ENCODE measurements around the gene TPRN. TPM values are rescaled to one million over a fixed set of nuclear protein-coding genes. Genes with fewer than 3 reads are reported as not detected.
A peak's percentile ranks its signal among the peaks of the same experiment; 100 is the strongest.

Gene TPRN
- total RNA-seq, 1 experiment from 2014 or later: 14.8 TPM

GRCh38 chr9:137194388-137194787 is 6.2 kb downstream of the TPRN start:
- no peak for DNase-seq
- H3K4me1 ChIP-seq: peaks cover 24% of the 10 kb centered on the region
- peaks cover 5% of the 10 kb centered on the region; the same call in 1 of the 2 replicates for H3K36me3 ChIP-seq

GRCh38 chr9:137193771-137194170 is 6.8 kb downstream of the TPRN start:
- peaks cover 5% of the 10 kb centered on the region; the same call in 1 of the 2 replicates for H3K36me3 ChIP-seq
- H3K4me3 ChIP-seq: no peak overlapping the region
- H3K4me1 ChIP-seq: peaks cover 21% of the 10 kb centered on the region
- no peak overlapping the region for H3K27ac ChIP-seq
- no peaks in the 10 kb centered on the region for H3K27me3 ChIP-seq
- H3K9me3 ChIP-seq (replicated peaks): no peaks in the 10 kb centered on the region
- DNase-seq: no peak

More at GRCh38 chr9:137194388-137194787, 6.2 kb downstream of the TPRN start:
- Histone ChIP-seq H3K4me3 (no peak overlapping the region), H3K9me3 (replicated peaks) (no peaks in the 10 kb centered on the region), H3K27me3 (no peaks in the 10 kb centered on the region), H3K27ac (no peak overlapping the region)

GRCh38 chr9:137192859-137193258 is 7.7 kb downstream of the TPRN start:
- Histone ChIP-seq H3K36me3 (peaks cover 5% of the 10 kb centered on the region; the same call in 1 of the 2 replicates), H3K4me1 (peaks cover 15% of the 10 kb centered on the region; the same call in 1 of the 2 replicates), H3K4me3 (no peak overlapping the region), H3K27me3 (no peaks in the 10 kb centered on the region), H3K27ac (no peak overlapping the region), H3K9me3 (replicated peaks) (no peaks in the 10 kb centered on the region)
- no peak for DNase-seq

- Histone ChIP-seq H3K36me3 (peaks cover 5% of the 10 kb centered on the region; the same call in 1 of the 2 replicates), H3K4me3 (no peak overlapping the region), H3K4me1 (peaks cover 17% of the 10 kb centered on the region; the same call in 1 of the 2 replicates), H3K27ac (no peak overlapping the region), H3K9me3 (replicated peaks) (no peaks in the 10 kb centered on the region), H3K27me3 (no peaks in the 10 kb centered on the region)
- DNase-seq: no peak
Observed at GRCh38 chr9:137192448-137192780, 8.1 kb downstream of the TPRN start.

GRCh38 chr9:137191691-137192447 is 8.7 kb downstream of the TPRN start:
- Histone ChIP-seq H3K4me3 (no peak overlapping the region), H3K9me3 (replicated peaks) (no peaks in the 10 kb centered on the region), H3K27ac (no peak overlapping the region), H3K4me1 (peaks cover 22% of the 10 kb centered on the region; the same call in 1 of the 2 replicates), H3K27me3 (no peaks in the 10 kb centered on the region), H3K36me3 (peaks cover 5% of the 10 kb centered on the region; the same call in 1 of the 2 replicates)
- no peak for DNase-seq

GRCh38 chr9:137191245-137191644 is 9.3 kb downstream of the TPRN start:
- H3K4me1 ChIP-seq: peaks cover 28% of the 10 kb centered on the region; the same call in 1 of the 2 replicates

GRCh38 chr9:137190315-137190856 is 10.2 kb downstream of the TPRN start:
- Histone ChIP-seq H3K9me3 (replicated peaks) (no peaks in the 10 kb centered on the region), H3K27me3 (no peaks in the 10 kb centered on the region), H3K27ac (no peak overlapping the region), H3K4me3 (no peak overlapping the region), H3K36me3 (peaks cover 5% of the 10 kb centered on the region; the same call in 1 of the 2 replicates), H3K4me1 (peaks cover 28% of the 10 kb centered on the region; the same call in 1 of the 2 replicates)
- peak in 1 of 2 experiments; percentile 54 for DNase-seq

More at GRCh38 chr9:137191245-137191644, 9.3 kb downstream of the TPRN start:
- Histone ChIP-seq H3K27ac (no peak overlapping the region), H3K9me3 (replicated peaks) (no peaks in the 10 kb centered on the region), H3K27me3 (no peaks in the 10 kb centered on the region), H3K4me3 (no peak overlapping the region), H3K36me3 (peaks cover 5% of the 10 kb centered on the region; the same call in 1 of the 2 replicates)
- DNase-seq: no peak

GRCh38 chr9:137189297-137190295 is 10.9 kb downstream of the TPRN start:
- no peaks in the 10 kb centered on the region for H3K9me3 ChIP-seq (replicated peaks)
- H3K27me3 ChIP-seq: no peaks in the 10 kb centered on the region
- peak overlapping the region; percentile 50; the same call in 1 of the 2 replicates for H3K27ac ChIP-seq
- no peak for DNase-seq
- peak overlapping the region; percentile 94 for H3K4me3 ChIP-seq
- peaks cover 5% of the 10 kb centered on the region; the same call in 1 of the 2 replicates for H3K36me3 ChIP-seq
- peaks cover 23% of the 10 kb centered on the region; the same call in 1 of the 2 replicates for H3K4me1 ChIP-seq

- peak; percentile 92 to 95 for DNase-seq
- Histone ChIP-seq H3K9me3 (replicated peaks) (no peaks in the 10 kb centered on the region), H3K36me3 (peaks cover 5% of the 10 kb centered on the region; the same call in 1 of the 2 replicates), H3K4me1 (peaks cover 20% of the 10 kb centered on the region; the same call in 1 of the 2 replicates), H3K27me3 (no peaks in the 10 kb centered on the region), H3K4me3 (peak within 1 kb of the TSS; percentile 94), H3K27ac (peak within 1 kb of the TSS; percentile 50)
Observed at GRCh38 chr9:137188490-137189296, 11.8 kb downstream of the TPRN start, which contains the start of the genes ANAPC2 and SSNA1. Gene ANAPC2 (minus strand): TSS chr9:137188560. CDS start chr9:137188532, 28 bp downstream. Gene SSNA1 (plus strand): TSS chr9:137188676. CDS start chr9:137188727, 51 bp downstream.

- peak overlapping the region; percentile 50 for H3K27ac ChIP-seq
- H3K4me1 ChIP-seq: peaks cover 20% of the 10 kb centered on the region; the same call in 1 of the 2 replicates
- DNase-seq: no peak
- peak overlapping the region; percentile 94 for H3K4me3 ChIP-seq
- H3K9me3 ChIP-seq (replicated peaks): no peaks in the 10 kb centered on the region
- H3K27me3 ChIP-seq: no peaks in the 10 kb centered on the region
- peaks cover 10% of the 10 kb centered on the region; the same call in 1 of the 2 replicates for H3K36me3 ChIP-seq
Observed at GRCh38 chr9:137188086-137188489, 12.5 kb downstream of the TPRN start.

GRCh38 chr9:137187386-137187785 is 13.2 kb downstream of the TPRN start:
- no peak for DNase-seq
- no peak overlapping the region for H3K27ac ChIP-seq
- H3K4me1 ChIP-seq: peaks cover 20% of the 10 kb centered on the region; the same call in 1 of the 2 replicates
- H3K27me3 ChIP-seq: no peaks in the 10 kb centered on the region
- H3K9me3 ChIP-seq (replicated peaks): no peaks in the 10 kb centered on the region
- H3K4me3 ChIP-seq: peak overlapping the region; percentile 94
- H3K36me3 ChIP-seq: peaks cover 16% of the 10 kb centered on the region

- Histone ChIP-seq H3K4me3 (no peak overlapping the region), H3K27me3 (no peaks in the 10 kb centered on the region), H3K9me3 (replicated peaks) (no peaks in the 10 kb centered on the region), H3K27ac (no peak overlapping the region), H3K36me3 (peaks cover 24% of the 10 kb centered on the region), H3K4me1 (peaks cover 20% of the 10 kb centered on the region; the same call in 1 of the 2 replicates)
- peak in 1 of 2 experiments; percentile 61 for DNase-seq
Observed at GRCh38 chr9:137186385-137186784, 14.2 kb downstream of the TPRN start.

GRCh38 chr9:137185921-137186320 is 14.6 kb downstream of the TPRN start:
- Histone ChIP-seq H3K4me1 (peaks cover 20% of the 10 kb centered on the region; the same call in 1 of the 2 replicates), H3K36me3 (peaks cover 28% of the 10 kb centered on the region), H3K9me3 (replicated peaks) (no peaks in the 10 kb centered on the region), H3K4me3 (no peak overlapping the region), H3K27me3 (no peaks in the 10 kb centered on the region), H3K27ac (no peak overlapping the region)
- DNase-seq: no peak

Data from SJCRH30 (cell line).